Inflammatory macrophage treated with lipopolysaccharide for 1 hour (primary cell): ENCODE results near the gene CFAP74.
"Not testable (repeated sequence)": the region's sequence is repeated elsewhere in the genome, so short reads cannot be mapped to it uniquely, and the experiment has no call there.

Experiments
- DNase-seq, 2 donors: peaks; one replicate each; pipeline ENCODE4 v3.0.0-alpha.2; 2020 to 2022

CFAP74 gene

GRCh38 chr1:1893291-1893985, 110.1 kb downstream of the CFAP74 start:
- DNase-seq, result no peak

- DNase-seq, result no peak
These were observed 110.8 kb downstream of the CFAP74 start for GRCh38 chr1:1892763-1893120.

- DNase-seq, result no peak
These were observed 111.4 kb downstream of the CFAP74 start for GRCh38 chr1:1892079-1892762.

DNA sequence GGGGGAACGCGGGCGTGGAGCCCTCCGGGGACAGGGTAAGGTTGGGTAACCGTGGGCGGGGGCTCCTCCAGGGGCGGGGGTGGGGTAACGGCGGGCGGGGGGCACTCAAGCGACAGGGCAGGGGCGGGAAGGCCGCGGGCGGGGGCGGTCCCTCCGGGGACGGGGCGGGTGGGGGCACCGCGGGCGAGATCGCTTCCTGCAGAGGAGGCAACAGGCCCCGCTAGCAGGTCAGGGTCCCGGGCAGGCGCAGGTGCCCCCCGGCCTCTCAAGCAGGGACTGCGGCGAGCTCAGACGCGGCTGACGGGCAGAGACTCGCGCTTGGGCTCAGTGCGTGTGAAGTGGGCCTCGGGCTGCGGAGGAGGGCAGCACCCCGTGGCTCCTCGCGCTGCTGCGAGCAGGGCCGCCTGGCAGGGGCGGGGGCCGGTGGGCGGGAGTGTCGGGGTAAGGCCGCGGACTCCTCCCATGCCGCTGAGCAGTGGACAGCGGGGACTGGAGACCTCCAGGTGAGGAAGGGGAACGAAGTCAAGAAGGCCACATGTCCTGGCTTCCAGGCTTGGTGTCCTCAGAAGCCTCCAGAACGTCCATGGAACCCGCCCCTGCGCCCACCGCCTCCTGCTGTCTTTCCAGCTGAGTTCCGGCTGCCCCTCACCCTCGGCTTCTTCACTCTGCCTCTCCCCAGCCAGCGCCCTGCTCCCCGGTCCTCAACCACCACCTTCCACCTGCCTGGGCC, 112.1 kb downstream of the CFAP74 start:
- peak; percentile 19 to 38 for DNase-seq

DNA sequence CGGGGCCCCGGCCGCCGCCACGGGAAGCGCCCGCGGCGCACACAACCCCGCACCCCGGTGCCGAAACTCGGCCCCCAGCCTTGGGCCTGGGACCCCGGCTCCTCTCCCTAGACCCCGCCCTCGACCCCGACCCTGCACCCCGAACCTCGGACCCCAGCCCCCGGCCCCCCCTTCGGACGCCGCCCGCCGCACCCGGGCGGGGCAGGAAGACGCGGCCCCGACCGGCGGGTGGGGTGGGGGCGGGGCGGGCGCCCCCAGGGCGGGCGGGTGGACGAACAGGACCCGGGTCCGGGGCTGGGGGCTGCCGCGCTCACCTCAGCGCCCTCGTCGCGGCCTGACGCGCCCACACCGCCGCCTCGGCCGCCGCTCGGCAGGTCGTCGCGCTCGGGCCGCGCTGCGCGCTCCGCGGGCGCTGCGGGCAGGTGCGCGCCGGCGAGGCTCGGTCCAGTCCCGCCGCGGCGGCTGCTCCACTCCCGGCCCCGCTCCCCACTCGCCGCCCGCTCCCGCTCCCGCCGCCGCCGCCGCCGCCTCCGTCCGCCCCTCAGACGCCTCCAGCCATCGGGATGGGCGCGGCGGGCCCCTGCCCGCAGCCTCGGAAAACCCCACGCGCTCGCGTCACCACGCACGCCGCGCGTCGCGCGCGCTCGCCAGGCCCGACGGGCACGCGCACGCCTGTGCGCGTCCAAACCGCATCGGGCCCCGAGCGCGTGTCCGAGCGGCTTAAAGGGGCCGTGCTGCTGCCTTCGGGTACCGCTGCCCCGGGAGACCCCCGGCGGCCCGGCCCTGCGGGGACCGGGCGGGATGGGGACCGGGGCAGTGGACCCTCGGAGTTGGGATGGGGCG, 112.9 kb downstream of the CFAP74 start, which contains the start of gene GNB1:
TSS of gene GNB1 (minus strand) at position 582 of the 843 bp plus-strand sequence. CDS start 65,634 bp downstream, outside the sequence.
- peak; percentile 80 to 92 for DNase-seq

DNA sequence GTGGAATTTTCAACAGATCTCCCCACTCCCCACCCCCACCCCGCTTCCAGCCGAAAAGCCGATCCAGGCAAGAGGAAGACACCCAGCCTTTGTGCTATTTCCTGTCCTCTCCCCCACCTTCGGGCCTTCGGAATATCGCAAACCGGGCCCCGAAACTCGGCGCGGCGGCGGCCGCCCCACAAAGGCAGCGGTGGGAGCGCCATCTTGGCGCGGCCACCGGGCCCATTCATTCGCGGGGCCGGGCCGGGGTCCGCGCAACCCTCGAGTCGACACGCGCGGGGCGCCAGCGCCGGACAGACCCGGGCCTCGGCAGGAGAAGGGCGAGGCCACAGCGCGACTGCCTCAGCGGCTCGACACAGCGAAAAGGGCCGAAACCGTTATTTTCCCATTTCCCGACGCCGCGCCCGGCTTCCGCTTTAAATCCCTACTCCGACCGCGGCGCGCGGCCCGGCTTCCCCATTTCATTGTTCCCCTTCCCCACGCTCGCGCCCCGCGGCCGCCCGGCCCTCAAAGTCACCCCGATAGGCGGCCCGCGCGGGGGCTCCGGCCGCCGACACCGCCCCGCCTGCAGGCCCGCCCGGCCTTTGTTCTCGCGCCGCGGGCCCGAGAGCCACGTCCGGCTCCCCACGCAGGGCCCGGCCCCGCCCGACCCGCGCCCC, 113.6 kb downstream of the CFAP74 start:
- DNase-seq, result peak; percentile 81 to 92

DNA sequence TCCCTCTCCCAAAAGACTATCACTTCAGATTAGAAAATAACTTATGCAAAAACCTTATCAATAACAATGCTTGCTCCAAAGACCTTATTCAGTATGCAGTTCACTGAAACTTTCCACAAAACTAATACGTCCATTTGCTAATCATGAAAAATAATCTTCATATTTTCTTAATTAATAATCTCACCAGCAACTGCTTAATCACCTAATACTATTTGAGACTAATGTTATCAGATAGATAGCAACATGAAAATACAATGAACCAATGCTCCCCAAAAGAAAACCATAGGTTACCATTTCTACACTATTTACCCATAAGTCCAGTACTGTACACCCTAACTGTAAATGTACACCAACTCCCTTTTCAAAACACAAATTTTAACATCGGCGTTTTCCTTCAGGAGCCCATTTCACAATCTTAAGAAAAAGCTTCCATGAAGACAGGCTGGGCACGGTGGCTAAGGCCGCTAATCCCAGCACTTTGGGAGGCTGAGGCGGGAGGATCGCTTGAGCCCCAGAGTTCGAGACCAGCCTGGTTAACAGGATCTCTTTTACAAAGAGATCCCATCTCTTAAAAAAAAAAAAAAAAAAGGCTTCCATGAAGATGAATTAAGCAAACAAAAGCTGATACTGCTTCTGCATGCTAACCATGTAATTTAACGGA, 114.4 kb downstream of the CFAP74 start:
- peak in 1 of 2 donors; percentile 20 for DNase-seq

GRCh38 chr1:1883890-1884289, 119.7 kb downstream of the CFAP74 start:
- DNase-seq, result not testable (repeated sequence)

DNA sequence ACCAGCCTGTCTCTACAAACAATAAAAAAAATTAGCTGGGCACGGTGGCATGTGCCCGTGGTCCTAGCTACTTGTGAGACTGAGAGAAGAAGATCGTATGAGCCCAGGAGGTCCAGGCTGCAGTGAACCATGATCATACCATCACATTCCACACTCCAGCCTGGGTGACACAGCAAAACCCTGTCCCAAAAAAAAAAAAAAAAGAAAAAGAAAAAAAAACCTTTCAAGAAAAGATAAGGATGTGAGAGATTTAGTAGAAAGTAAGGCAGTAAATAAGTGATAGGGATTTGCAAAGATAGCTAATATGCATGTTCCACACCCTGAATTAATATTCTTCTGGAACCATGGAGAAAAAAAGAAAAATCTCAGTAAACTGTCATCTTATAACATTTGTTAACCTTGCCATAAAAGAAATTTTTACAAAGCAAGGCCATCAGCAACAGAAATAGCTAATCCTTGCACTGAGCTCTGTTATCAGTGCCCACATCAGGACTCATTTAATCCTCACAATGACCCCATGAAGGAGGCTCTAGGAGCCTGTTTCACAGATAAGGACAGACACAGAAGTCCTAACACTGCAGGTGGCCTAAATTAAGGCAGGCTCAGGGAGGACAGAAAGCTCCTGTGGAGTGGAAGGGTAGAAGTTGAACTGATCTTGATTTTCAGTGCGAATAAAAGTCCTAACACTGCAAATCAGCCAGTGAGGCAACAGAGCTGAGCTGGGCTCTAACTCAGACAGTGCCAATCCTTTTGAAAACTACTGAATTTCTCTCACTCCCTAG, 120.3 kb downstream of the CFAP74 start:
- no peak for DNase-seq

GRCh38 chr1:1881727-1882126, 121.9 kb downstream of the CFAP74 start:
- DNase-seq, result no peak

- no peak for DNase-seq
These were observed 122.8 kb downstream of the CFAP74 start for GRCh38 chr1:1880617-1881312.

DNA sequence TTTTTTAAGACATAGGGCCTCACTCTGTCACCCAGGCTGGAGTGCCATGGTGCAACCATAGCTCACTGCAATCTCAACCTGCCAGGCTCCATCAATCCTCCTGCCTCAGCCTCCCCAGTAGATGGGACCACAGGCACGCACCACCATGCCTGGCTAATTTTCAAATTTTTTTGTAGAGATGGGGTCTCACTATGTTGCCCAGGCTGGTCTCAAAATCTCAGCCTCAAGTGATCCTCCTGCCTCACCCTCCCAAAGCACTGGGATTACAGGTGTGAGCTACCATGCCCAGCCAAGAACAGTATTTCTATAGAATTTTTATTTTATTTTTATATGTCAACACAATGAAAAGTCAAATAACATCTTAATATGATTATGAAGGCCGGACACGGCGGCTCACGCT, 123.6 kb downstream of the CFAP74 start:
- DNase-seq, result no peak

DNA sequence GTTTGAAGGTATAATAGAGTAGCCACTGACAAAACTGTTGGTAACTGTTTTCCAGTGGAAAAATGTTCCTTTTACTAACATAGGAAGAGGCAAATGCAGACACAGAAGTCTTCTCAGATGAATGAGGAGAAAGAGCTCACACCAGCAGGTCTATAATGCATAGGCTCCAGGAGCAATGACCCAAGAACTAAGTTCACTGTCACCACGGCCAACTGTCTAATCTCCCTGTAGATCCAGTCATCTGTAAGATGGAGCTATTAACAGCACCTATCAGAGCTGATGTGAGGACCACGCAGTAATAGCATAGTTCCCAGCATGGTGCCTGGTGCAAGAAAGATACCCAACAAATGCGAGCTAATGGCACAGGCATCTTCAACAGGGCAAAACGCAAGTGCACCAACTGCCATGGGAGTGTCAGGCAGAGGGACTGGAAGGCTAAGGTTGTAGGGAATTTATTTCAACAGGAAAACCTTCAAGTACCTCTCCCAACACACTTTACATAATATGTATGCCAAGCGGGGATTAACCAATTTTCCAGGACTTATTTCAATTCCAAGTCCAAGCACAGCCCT, 125.6 kb downstream of the CFAP74 start:
- DNase-seq, result no peak

DNA sequence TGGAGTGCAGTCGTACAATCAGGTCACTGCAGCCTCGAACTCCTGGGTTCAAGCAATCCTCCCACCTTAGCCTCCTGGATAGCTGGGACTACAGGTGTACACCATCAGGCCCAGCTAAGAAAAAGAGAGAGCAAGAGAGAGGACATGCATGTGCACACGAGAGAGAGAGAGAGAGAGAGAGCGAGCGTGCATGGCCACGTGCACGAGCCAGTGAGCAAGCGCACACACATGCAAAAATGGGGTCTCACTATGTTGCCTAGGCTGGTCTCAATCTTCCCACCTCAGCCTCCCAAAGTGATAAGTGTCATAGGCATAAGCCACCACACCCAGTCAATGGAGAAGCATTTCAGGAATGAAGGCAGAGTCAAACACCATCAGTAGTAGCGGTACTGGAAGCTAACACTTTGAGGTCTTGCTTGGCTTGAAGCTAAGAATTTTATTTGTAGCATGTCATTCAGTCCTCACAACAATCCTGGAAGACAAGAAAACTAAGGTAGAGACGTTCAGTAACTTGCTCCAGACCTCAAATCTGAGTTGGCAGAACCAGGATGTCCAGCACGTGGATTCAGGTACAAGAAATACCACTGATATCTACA, 127.2 kb downstream of the CFAP74 start:
- no peak for DNase-seq

DNA sequence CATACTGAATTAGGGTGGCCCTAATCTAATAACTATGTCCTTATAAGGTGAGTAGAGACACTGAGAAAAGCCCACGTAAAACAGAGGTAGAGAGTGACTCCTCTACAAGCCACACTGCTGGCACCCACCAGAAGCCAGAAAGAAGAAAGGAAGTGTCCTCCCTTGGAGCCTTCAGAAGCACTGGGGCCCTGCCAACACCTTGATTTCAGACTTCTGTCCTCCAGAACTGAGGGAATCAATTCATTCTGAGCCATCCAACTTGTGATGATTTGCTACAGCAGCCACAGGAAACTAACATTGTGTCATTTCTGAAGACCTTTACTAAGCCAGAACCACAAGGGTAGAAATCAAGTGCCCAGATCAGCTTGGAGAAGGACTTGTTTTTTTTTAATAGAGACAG, 127.7 kb downstream of the CFAP74 start:
- no peak for DNase-seq

DNA sequence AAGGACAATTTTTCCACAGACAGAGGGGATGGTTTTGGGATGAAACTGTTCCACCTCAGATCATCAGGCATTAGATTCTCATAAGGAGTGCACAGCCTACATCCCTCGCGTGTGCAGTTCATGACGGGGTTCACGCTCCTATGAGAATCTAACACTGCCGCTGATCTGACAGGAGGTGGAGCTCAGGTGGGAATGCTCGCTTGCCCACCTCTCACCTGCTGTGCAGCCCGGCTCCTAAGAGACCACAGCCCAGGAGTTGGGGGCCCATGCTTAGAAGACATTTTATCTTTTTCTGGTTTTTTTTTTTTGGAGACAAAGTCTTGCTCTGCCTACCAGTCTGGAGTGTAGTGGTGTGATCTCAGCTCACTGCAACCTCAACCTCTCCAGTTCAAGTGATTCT, 128.7 kb downstream of the CFAP74 start:
- no peak for DNase-seq

- no peak for DNase-seq
These were observed 130.4 kb downstream of the CFAP74 start for GRCh38 chr1:1873186-1873585.

GRCh38 chr1:1872329-1872994, 131.1 kb downstream of the CFAP74 start:
- DNase-seq, result no peak
